ENCODE measurements around the gene LRP8.
"Not testable (repeated sequence)": the region's sequence is repeated elsewhere in the genome, so short reads cannot be mapped to it uniquely, and the experiment has no call there.

The LRP8 gene

DNA sequence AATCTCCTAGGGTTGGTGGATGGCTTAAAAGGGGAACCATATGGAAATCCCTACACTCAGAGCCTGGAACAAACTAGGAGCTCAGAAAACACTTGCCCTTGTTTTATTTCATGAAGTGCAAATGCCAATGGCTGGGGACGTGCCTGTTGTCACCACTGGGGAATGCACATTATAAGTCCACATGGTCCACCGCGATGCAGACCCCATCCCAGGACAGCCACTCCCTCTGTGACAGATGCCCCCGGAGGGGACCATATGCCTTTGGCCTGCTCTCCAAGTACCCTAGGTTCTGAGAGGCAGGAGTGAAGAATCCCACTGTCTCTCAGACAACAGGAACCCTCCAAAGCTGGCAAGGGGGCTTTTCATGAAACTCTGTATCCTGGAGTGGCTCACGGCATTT is 42.3 kb downstream of the LRP8 start:
- Histone ChIP-seq H3K9me3 (ENCODE audit: insufficient read depth, low read depth, low read length) (peaks cover 2% of the 10 kb centered on the region), H2BK5ac (ENCODE audit: low read depth, low read length, poor library complexity) (no peak overlapping the region), H3K4me1 (ENCODE audit: control insufficient read depth in 1 of 2, insufficient read depth in 2 of 2, low read length in 2 of 2) (no peaks in the 10 kb centered on the region), H2AFZ (ENCODE audit: insufficient read depth, low read length, poor library complexity) (no peak overlapping the region), H3K18ac (ENCODE audit: low read length) (no peak overlapping the region), H3K36me3 (ENCODE audit: control insufficient read depth in 1 of 2, insufficient read depth in 2 of 2, low read length in 2 of 2) (peaks cover 0 to 2% of the 10 kb centered on the region in 2 experiments), H3K27ac (ENCODE audit: low read depth, low read length) (no peak overlapping the region), H3K4me2 (ENCODE audit: low read length) (no peak overlapping the region), H4K91ac (ENCODE audit: low read depth, low read length) (no peak overlapping the region), H3K14ac (ENCODE audit: low read length) (no peak overlapping the region), H3K27me3 (ENCODE audit: insufficient read depth, low read length) (no peaks in the 10 kb centered on the region), H3K4me3 (ENCODE audit: low read depth, low read length) (no peak overlapping the region), H3K79me1 (ENCODE audit: low read length) (no peaks in the 10 kb centered on the region), H2AK5ac (ENCODE audit: low read length) (no peak overlapping the region), H3K23ac (ENCODE audit: low read length) (no peak overlapping the region), H4K8ac (ENCODE audit: low read depth, low read length) (no peak overlapping the region), H3K9ac (ENCODE audit: low read length) (no peak overlapping the region), H2BK120ac (ENCODE audit: insufficient read depth, low read length, poor library complexity) (no peak overlapping the region), H3K4ac (ENCODE audit: low read depth, low read length) (no peak overlapping the region), H2BK12ac (ENCODE audit: low read length) (no peak overlapping the region), H4K12ac (ENCODE audit: low read depth, low read length) (no peak overlapping the region), H3K79me2 (ENCODE audit: control insufficient read depth, insufficient read depth, low read length, poor library complexity) (no peaks in the 10 kb centered on the region)
- no peak for DNase-seq
- WGBS (ENCODE audit: extremely low coverage, insufficient coverage, insufficient read length): no CpG with 5 or more reads among the region's 5 CpGs

DNA sequence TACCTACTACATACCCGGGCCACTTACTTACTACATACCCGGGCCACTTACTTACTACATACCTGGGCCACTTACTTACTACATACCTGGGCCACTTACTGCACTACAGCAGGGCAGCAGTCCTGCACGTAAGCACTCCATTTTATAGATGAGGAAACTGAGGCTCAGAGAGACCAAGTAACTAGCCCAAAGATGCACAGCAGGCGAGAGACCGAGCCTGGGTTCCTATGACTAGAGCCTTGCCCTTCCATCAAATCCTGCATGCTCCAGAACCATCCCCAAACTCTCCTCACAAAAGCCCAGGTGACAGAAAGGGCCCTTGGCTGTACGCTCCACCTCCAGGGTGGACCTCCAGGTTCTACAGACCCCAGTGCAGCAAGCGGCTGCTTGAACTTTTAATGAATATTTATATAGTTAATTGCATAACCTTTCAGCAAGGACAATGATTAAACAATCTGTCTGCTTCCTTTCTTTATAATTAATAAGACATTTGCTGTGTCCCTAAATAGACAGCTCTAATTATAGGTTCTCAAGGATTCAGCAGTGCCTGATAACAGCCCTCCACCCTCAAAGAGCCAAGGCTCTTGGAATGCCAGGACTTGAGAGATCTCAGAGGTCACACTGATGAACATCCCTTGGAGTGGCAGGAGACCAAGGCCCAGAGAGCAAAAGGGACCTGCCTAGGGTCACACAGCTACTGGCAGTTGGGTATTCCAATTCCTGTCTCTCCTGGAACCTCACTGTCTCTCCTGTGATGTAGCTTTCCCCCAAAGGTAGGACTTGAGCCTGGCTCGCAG is 43.4 kb downstream of the LRP8 start:
- Histone ChIP-seq H3K79me2 (ENCODE audit: control insufficient read depth, insufficient read depth, low read length, poor library complexity) (no peaks in the 10 kb centered on the region), H3K27ac (ENCODE audit: low read depth, low read length) (no peak overlapping the region), H4K91ac (ENCODE audit: low read depth, low read length) (no peak overlapping the region), H3K18ac (ENCODE audit: low read length) (no peak overlapping the region), H2BK120ac (ENCODE audit: insufficient read depth, low read length, poor library complexity) (no peak overlapping the region), H3K23ac (ENCODE audit: low read length) (no peak overlapping the region), H3K4me1 (ENCODE audit: control insufficient read depth in 1 of 2, insufficient read depth in 2 of 2, low read length in 2 of 2) (no peaks in the 10 kb centered on the region), H3K27me3 (ENCODE audit: insufficient read depth, low read length) (no peaks in the 10 kb centered on the region), H2BK5ac (ENCODE audit: low read depth, low read length, poor library complexity) (no peak overlapping the region), H3K9ac (ENCODE audit: low read length) (no peak overlapping the region), H3K4me2 (ENCODE audit: low read length) (no peak overlapping the region), H3K9me3 (ENCODE audit: insufficient read depth, low read depth, low read length) (peaks cover 2% of the 10 kb centered on the region), H2AFZ (ENCODE audit: insufficient read depth, low read length, poor library complexity) (no peak overlapping the region), H2BK12ac (ENCODE audit: low read length) (no peak overlapping the region), H3K14ac (ENCODE audit: low read length) (no peak overlapping the region), H4K12ac (ENCODE audit: low read depth, low read length) (no peak overlapping the region), H3K79me1 (ENCODE audit: low read length) (no peaks in the 10 kb centered on the region), H3K36me3 (ENCODE audit: control insufficient read depth in 1 of 2, insufficient read depth in 2 of 2, low read length in 2 of 2) (peaks cover 0 to 2% of the 10 kb centered on the region in 2 experiments), H3K4ac (ENCODE audit: low read depth, low read length) (no peak overlapping the region), H2AK5ac (ENCODE audit: low read length) (no peak overlapping the region), H3K4me3 (ENCODE audit: low read depth, low read length) (no peak overlapping the region), H4K8ac (ENCODE audit: low read depth, low read length) (no peak overlapping the region)
- no CpG with 5 or more reads among the region's 8 CpGs for WGBS (ENCODE audit: extremely low coverage, insufficient coverage, insufficient read length)
- no peak for DNase-seq

DNA sequence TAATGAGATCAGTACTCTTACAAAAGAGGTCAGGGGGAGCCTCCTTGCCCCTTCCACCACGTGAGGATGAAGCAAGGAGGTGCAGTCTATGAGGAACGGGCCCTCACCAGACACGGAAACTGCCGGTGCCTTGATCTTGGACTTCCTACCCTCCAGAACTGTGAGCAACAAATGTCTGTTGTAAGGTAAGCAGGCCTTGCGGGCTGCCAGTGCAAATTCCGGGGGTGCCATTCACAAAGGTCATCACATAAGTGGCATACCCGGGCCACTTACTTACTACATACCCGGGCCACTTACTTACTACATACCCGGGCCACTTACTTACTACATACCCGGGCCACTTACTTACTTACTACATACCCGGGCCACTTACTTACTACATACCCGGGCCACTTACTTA is 44.7 kb downstream of the LRP8 start:
- H4K8ac ChIP-seq (ENCODE audit: low read depth, low read length); H2BK5ac ChIP-seq (ENCODE audit: low read depth, low read length, poor library complexity); H4K12ac ChIP-seq (ENCODE audit: low read depth, low read length); H3K9me3 ChIP-seq (ENCODE audit: insufficient read depth, low read depth, low read length); H3K27me3 ChIP-seq (ENCODE audit: insufficient read depth, low read length); H3K36me3 ChIP-seq (ENCODE audit: control insufficient read depth in 1 of 2, insufficient read depth in 2 of 2, low read length in 2 of 2); H2AK5ac ChIP-seq (ENCODE audit: low read length); H3K4me3 ChIP-seq (ENCODE audit: low read depth, low read length); H4K91ac ChIP-seq (ENCODE audit: low read depth, low read length); H3K9ac ChIP-seq (ENCODE audit: low read length); H2BK12ac ChIP-seq (ENCODE audit: low read length); H3K4me1 ChIP-seq (ENCODE audit: control insufficient read depth in 1 of 2, insufficient read depth in 2 of 2, low read length in 2 of 2); H2BK120ac ChIP-seq (ENCODE audit: insufficient read depth, low read length, poor library complexity); H3K14ac ChIP-seq (ENCODE audit: low read length); H3K4ac ChIP-seq (ENCODE audit: low read depth, low read length); H3K23ac ChIP-seq (ENCODE audit: low read length); H3K79me2 ChIP-seq (ENCODE audit: control insufficient read depth, insufficient read depth, low read length, poor library complexity); H3K27ac ChIP-seq (ENCODE audit: low read depth, low read length); H3K18ac ChIP-seq (ENCODE audit: low read length); H3K4me2 ChIP-seq (ENCODE audit: low read length); H2AFZ ChIP-seq (ENCODE audit: insufficient read depth, low read length, poor library complexity); H3K79me1 ChIP-seq (ENCODE audit: low read length): not testable (repeated sequence)
- WGBS (ENCODE audit: extremely low coverage, insufficient coverage, insufficient read length): no CpG with 5 or more reads among the region's 12 CpGs
- DNase-seq: peak in 1 of 2 donors; percentile 16

GRCh38 chr1:53281133-53281532 is 46.7 kb downstream of the LRP8 start:
- H3K27me3 ChIP-seq (ENCODE audit: insufficient read depth, low read length): no peaks in the 10 kb centered on the region
- no peak overlapping the region for H4K91ac ChIP-seq (ENCODE audit: low read depth, low read length)
- no peak overlapping the region for H3K4ac ChIP-seq (ENCODE audit: low read depth, low read length)
- H3K4me3 ChIP-seq (ENCODE audit: low read depth, low read length): no peak overlapping the region
- no peak overlapping the region for H3K9ac ChIP-seq (ENCODE audit: low read length)
- H2BK5ac ChIP-seq (ENCODE audit: low read depth, low read length, poor library complexity): no peak overlapping the region
- no peak for DNase-seq
- H3K79me1 ChIP-seq (ENCODE audit: low read length): no peaks in the 10 kb centered on the region
- WGBS (ENCODE audit: extremely low coverage, insufficient coverage, insufficient read length): no CpG with 5 or more reads among the region's 9 CpGs
- H3K18ac ChIP-seq (ENCODE audit: low read length): no peak overlapping the region
- H3K14ac ChIP-seq (ENCODE audit: low read length): no peak overlapping the region
- no peaks in the 10 kb centered on the region for H3K79me2 ChIP-seq (ENCODE audit: control insufficient read depth, insufficient read depth, low read length, poor library complexity)
- H4K12ac ChIP-seq (ENCODE audit: low read depth, low read length): no peak overlapping the region
- H3K9me3 ChIP-seq (ENCODE audit: insufficient read depth, low read depth, low read length): no peaks in the 10 kb centered on the region
- H3K23ac ChIP-seq (ENCODE audit: low read length): no peak overlapping the region
- H3K4me2 ChIP-seq (ENCODE audit: low read length): no peak overlapping the region
- no peak overlapping the region for H2AFZ ChIP-seq (ENCODE audit: insufficient read depth, low read length, poor library complexity)
- no peak overlapping the region for H2BK120ac ChIP-seq (ENCODE audit: insufficient read depth, low read length, poor library complexity)
- no peak overlapping the region for H2BK12ac ChIP-seq (ENCODE audit: low read length)
- H3K36me3 ChIP-seq (ENCODE audit: control insufficient read depth in 1 of 2, insufficient read depth in 2 of 2, low read length in 2 of 2): no peaks in the 10 kb centered on the region
- H4K8ac ChIP-seq (ENCODE audit: low read depth, low read length): no peak overlapping the region
- no peak overlapping the region for H2AK5ac ChIP-seq (ENCODE audit: low read length)
- H3K4me1 ChIP-seq (ENCODE audit: control insufficient read depth in 1 of 2, insufficient read depth in 2 of 2, low read length in 2 of 2): no peaks in the 10 kb centered on the region
- no peak overlapping the region for H3K27ac ChIP-seq (ENCODE audit: low read depth, low read length)
